IMR-90 (cell line): Measurements from ENCODE around the gene OR4P4. TPM values are rescaled to one million over a fixed set of nuclear protein-coding genes. Genes with fewer than 3 reads are reported as not detected.

ENCODE experiments used
- ATAC-seq: fragments of 200-7000 bp; cut with Tn5 transposase; 2 replicates; pipeline ENCODE4 v1.9.1; 2020; ENCODE audit warnings: low read depth, mild to moderate bottlenecking, moderate library complexity
- BruUV-seq: library from RNA; stranded (reverse); fragments of 400-500 nt; replicated peaks from 2 replicates; lab custom pipeline; 2021; lab: Mats Ljungman, UMichigan
- CTCF ChIA-PET: fragments of 300-600 bp; formaldehyde crosslinking; extraction: SDS; loops from one replicate; lab custom pipeline; 2021; ENCODE audit warnings: antibody characterized with exemption; lab: Yijun Ruan, JAX
- POLR2A ChIA-PET: fragments of 300-600 bp; sonication (Branson Sonifier 250); formaldehyde crosslinking; loops from one replicate; lab custom pipeline; 2022; ENCODE audit warnings: antibody characterized with exemption; ENCODE audit not compliant: unreplicated experiment; lab: Charles Lee
- DNase-seq: peaks from one replicate; pipeline ENCODE4 v3.0.0; 2013
- H2AFZ ChIP-seq: replicated peaks from 2 replicates; pipeline ENCODE3; 2013; ENCODE audit warnings: low read length, mild to moderate bottlenecking; ENCODE audit not compliant: poor library complexity
- H2AK5ac ChIP-seq: 2 replicates; pipeline ENCODE4 v1.6.1; 2013; ENCODE audit warnings: low read depth, low read length, inconsistent platforms
- H2AK9ac ChIP-seq: replicated peaks from 2 replicates; pipeline ENCODE3; 2013; ENCODE audit warnings: mild to moderate bottlenecking, low read depth, low read length, moderate library complexity; ENCODE audit not compliant: poor library complexity
- H2BK120ac ChIP-seq: 2 replicates; pipeline ENCODE4 v1.6.1; 2013; ENCODE audit warnings: low read depth, low read length, inconsistent platforms
- H2BK15ac ChIP-seq: 3 replicates; pipeline ENCODE4 v1.6.1; 2013; ENCODE audit warnings: low read depth, low read length, inconsistent platforms
- H2BK20ac ChIP-seq: 2 replicates; pipeline ENCODE4 v1.6.1; 2013; ENCODE audit warnings: low read depth, mild to moderate bottlenecking, inconsistent platforms, low read length, moderate library complexity
- H2BK5ac ChIP-seq: 2 replicates; pipeline ENCODE4 v1.6.1; 2013; ENCODE audit warnings: mild to moderate bottlenecking, low read depth, low read length, inconsistent platforms; ENCODE audit not compliant: poor library complexity, severe bottlenecking
- H3K14ac ChIP-seq: replicated peaks from 2 replicates; pipeline ENCODE4 v1.6.1; 2013; ENCODE audit warnings: low read depth, low read length, inconsistent platforms
- H3K18ac ChIP-seq: 2 replicates; pipeline ENCODE4 v1.6.1; 2013; ENCODE audit warnings: low read depth, low read length, control low read depth
- H3K23ac ChIP-seq: 2 replicates; pipeline ENCODE4 v1.6.1; 2013; ENCODE audit warnings: low read depth, low read length, inconsistent platforms
- H3K27ac ChIP-seq: 2 replicates; pipeline ENCODE4 v1.5.1; 2013; ENCODE audit warnings: mild to moderate bottlenecking, control low read depth, low read length; ENCODE audit not compliant: insufficient read depth
- H3K27me3 ChIP-seq: 2 replicates; pipeline ENCODE4 v1.6.1; 2013; ENCODE audit warnings: low read length; ENCODE audit not compliant: control insufficient read depth, insufficient read depth
- H3K36me3 ChIP-seq: 2 replicates; pipeline ENCODE4 v1.6.1; 2013; ENCODE audit warnings: low read length, mixed read lengths; ENCODE audit not compliant: control insufficient read depth, insufficient read depth
- H3K4ac ChIP-seq: 2 replicates; pipeline ENCODE4 v1.6.1; 2013; ENCODE audit warnings: low read depth, low read length, inconsistent platforms
- H3K4me1 ChIP-seq: 2 replicates; pipeline ENCODE4 v1.6.1; 2013; ENCODE audit warnings: low read length, mixed read lengths; ENCODE audit not compliant: control insufficient read depth, insufficient read depth
- H3K4me2 ChIP-seq: 2 replicates; pipeline ENCODE4 v1.6.1; 2013; ENCODE audit warnings: low read depth, mild to moderate bottlenecking, control low read depth, low read length, moderate library complexity
- H3K4me3 ChIP-seq: 2 replicates; pipeline ENCODE4 v1.5.1; 2013; ENCODE audit warnings: low read depth, mild to moderate bottlenecking, control low read depth, low read length, moderate library complexity; ENCODE audit not compliant: insufficient read depth
- H3K56ac ChIP-seq: 2 replicates; pipeline ENCODE4 v1.6.1; 2013; ENCODE audit warnings: low read length, inconsistent platforms; ENCODE audit not compliant: insufficient read depth; ENCODE audit errors: extremely low read depth
- H3K79me1 ChIP-seq, 2 experiments: 2 replicates each; pipeline ENCODE4 v1.6.1; 2013; ENCODE audit warnings: low read length in 2 of 2, inconsistent platforms in 1 of 2, low read depth in 1 of 2
- H3K9ac ChIP-seq: 2 replicates; pipeline ENCODE4 v1.6.1; 2013; ENCODE audit warnings: low read depth, low read length, control low read depth
- H3K9me1 ChIP-seq: 2 replicates; pipeline ENCODE4 v1.6.1; 2013; ENCODE audit warnings: low read length, inconsistent platforms; ENCODE audit not compliant: insufficient read depth
- H3K9me3 ChIP-seq: 2 replicates; pipeline ENCODE4 v1.6.1; 2013; ENCODE audit warnings: low read length; ENCODE audit not compliant: control insufficient read depth, insufficient read depth
- H4K20me1 ChIP-seq: 2 replicates; pipeline ENCODE4 v1.6.1; 2013; ENCODE audit warnings: low read length, inconsistent platforms; ENCODE audit not compliant: insufficient read depth
- H4K5ac ChIP-seq: 2 replicates; pipeline ENCODE4 v1.6.1; 2013; ENCODE audit warnings: mild to moderate bottlenecking, low read depth, low read length, control low read depth
- H4K8ac ChIP-seq, 2 experiments: 2 replicates each; pipeline ENCODE4 v1.6.1; 2013; ENCODE audit warnings: low read depth in 2 of 2, low read length in 2 of 2, control low read depth in 1 of 2, inconsistent platforms in 1 of 2
- H4K91ac ChIP-seq: 2 replicates; pipeline ENCODE4 v1.6.1; 2013; ENCODE audit warnings: low read depth, low read length, inconsistent platforms; ENCODE audit not compliant: insufficient read depth
- MAFK ChIP-seq: IDR thresholded peaks from 2 replicates; pipeline ENCODE4 v1.6.1; 2012; ENCODE audit warnings: low read depth, low read length, improper control_type of control experiment
- MXI1 ChIP-seq: IDR thresholded peaks from 2 replicates; pipeline ENCODE4 v1.6.1; 2012; ENCODE audit warnings: low read depth, mild to moderate bottlenecking, low read length, moderate library complexity, borderline replicate concordance
- RFX5 ChIP-seq: IDR thresholded peaks from 2 replicates; pipeline ENCODE4 v1.8.0; 2012; ENCODE audit warnings: low read depth, mild to moderate bottlenecking, low read length, moderate library complexity
- WGBS, 2 experiments: methylation state at CpG; one replicate each; pipeline versions ENCODE4 v1.1.5 to v1.1.7; 2013; ENCODE audit warnings: missing lambda C conversion rate in 2 of 2; ENCODE audit not compliant: insufficient read length in 1 of 2; ENCODE audit errors: extremely low coverage in 2 of 2; 5-methylcytosine and 5-hydroxymethylcytosine counted together
- dilution Hi-C: fragments of 300-500 bp; cut with HindIII; formaldehyde crosslinking; loops from one replicate; pipeline ENCODE4 v1.14.3; 2018; ENCODE audit warnings: low sequenced_read_pairs; ENCODE audit not compliant: unreplicated experiment
- in situ Hi-C: fragments of 300-500 bp; cut with MboI; formaldehyde crosslinking; loops from 3 replicates; pipeline ENCODE4 v1.14.3; 2019; ENCODE audit warnings: low sequenced_read_pairs, inconsistent platforms, mixed read lengths
- intact Hi-C: fragments of 100-400 bp; cut with micrococcal nuclease; formaldehyde crosslinking; loops from 2 replicates; pipeline ENCODE4 v1.10.0; 2022
- polyA plus RNA-seq, 3 experiments: library from polyadenylated mRNA; depleted of rRNA; stranded (reverse); fragments of >200 nt; gene quantifications; 2 replicates each; pipeline ENCODE4 v1.2.3, GENCODE V29; 2012; ENCODE audit warnings: low replicate concordance in 1 of 3
- total RNA-seq: library from RNA; depleted of rRNA; stranded (reverse); fragments of >200 nt; gene quantifications from 2 replicates; pipeline ENCODE4 v1.2.3, GENCODE V29; 2012
- TF ChIP-seq, protein P1 (sequence below): conservative IDR thresholded peaks from 2 replicates; pipeline ENCODE4 v1.5.1; 2012; ENCODE audit warnings: mild to moderate bottlenecking, low read depth, low read length, improper control_type of control experiment

OR4P4 gene
- total and polyA plus RNA-seq, 2 of the 4 experiments (the other 2 are of a cell fraction): not detected

DNA sequence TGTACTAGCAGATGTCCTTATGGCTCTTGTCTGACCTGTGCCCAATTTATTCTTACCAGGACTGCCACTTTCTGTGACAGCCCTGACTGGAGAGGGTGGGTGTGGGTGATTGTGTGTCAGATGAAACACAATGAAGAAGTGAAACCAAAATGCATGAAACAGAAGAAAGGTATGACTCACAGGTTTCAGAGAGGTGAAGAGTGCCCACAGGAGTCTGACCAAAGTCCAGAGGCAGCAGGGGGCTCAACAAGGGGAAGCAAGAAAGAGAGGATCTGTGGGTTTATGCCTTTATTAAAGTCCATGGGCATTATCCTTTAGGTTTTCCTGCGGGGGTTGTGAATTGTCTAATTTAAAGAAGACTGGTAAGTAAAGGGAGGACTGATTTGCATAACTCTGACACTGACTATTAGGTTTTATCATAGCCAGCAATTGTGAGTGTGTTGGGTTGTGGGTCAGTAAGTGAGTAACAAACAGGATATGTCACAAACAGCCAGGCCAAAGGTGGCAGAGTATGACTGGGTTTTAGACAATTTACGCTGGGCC lies 23.2 kb downstream of the OR4P4 start:
- DNase-seq (no peak), ATAC-seq (no peak)
- no peak overlapping the region for H4K91ac ChIP-seq
- H3K27ac ChIP-seq: no peak overlapping the region
- in situ Hi-C loops (no loop called here), intact Hi-C loops (no loop called here), dilution Hi-C loops (no loop called here)
- no peak overlapping the region for H4K5ac ChIP-seq
- H2AFZ ChIP-seq: no peak overlapping the region
- no peaks in the 10 kb centered on the region for H3K27me3 ChIP-seq
- no peak overlapping the region for H3K56ac ChIP-seq
- H3K4me2 ChIP-seq: no peak overlapping the region
- no peak overlapping the region for H3K18ac ChIP-seq
- no peak overlapping the region for H2AK5ac ChIP-seq
- no peak overlapping the region for H3K9ac ChIP-seq
- H3K79me1 ChIP-seq: no peaks in the 10 kb centered on the region
- no peak overlapping the region for H2BK15ac ChIP-seq
- H2AK9ac ChIP-seq: no peak overlapping the region
- no peaks in the 10 kb centered on the region for H3K4me1 ChIP-seq
- H3K14ac ChIP-seq: no peak overlapping the region
- H2BK20ac ChIP-seq: no peak overlapping the region
- H3K9me3 ChIP-seq: peaks cover 5% of the 10 kb centered on the region; the same call in 1 of the 2 replicates
- H3K4me3 ChIP-seq: no peak overlapping the region
- H3K9me1 ChIP-seq: no peaks in the 10 kb centered on the region
- POLR2A ChIA-PET: no interaction called here
- no CpG with 5 or more reads among the region's 2 CpGs for WGBS, 2 experiments
- no peak overlapping the region for H3K23ac ChIP-seq
- H2BK120ac ChIP-seq: no peak overlapping the region
- no peak for TF ChIP-seq MAFK
- no peak for TF ChIP-seq RFX5
- TF ChIP-seq MXI1: no peak
- TF ChIP-seq, protein P1, sequence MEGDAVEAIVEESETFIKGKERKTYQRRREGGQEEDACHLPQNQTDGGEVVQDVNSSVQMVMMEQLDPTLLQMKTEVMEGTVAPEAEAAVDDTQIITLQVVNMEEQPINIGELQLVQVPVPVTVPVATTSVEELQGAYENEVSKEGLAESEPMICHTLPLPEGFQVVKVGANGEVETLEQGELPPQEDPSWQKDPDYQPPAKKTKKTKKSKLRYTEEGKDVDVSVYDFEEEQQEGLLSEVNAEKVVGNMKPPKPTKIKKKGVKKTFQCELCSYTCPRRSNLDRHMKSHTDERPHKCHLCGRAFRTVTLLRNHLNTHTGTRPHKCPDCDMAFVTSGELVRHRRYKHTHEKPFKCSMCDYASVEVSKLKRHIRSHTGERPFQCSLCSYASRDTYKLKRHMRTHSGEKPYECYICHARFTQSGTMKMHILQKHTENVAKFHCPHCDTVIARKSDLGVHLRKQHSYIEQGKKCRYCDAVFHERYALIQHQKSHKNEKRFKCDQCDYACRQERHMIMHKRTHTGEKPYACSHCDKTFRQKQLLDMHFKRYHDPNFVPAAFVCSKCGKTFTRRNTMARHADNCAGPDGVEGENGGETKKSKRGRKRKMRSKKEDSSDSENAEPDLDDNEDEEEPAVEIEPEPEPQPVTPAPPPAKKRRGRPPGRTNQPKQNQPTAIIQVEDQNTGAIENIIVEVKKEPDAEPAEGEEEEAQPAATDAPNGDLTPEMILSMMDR: no peak
- H3K36me3 ChIP-seq: no peaks in the 10 kb centered on the region
- CTCF ChIA-PET: no interaction called here
- no peak overlapping the region for H4K8ac ChIP-seq
- no peak overlapping the region for H3K4ac ChIP-seq
- no peak overlapping the region for H2BK5ac ChIP-seq
- no peaks in the 10 kb centered on the region for H4K20me1 ChIP-seq
- no TSS peak for BruUV-seq
